Hepatocyte (in vitro differentiated cells): Measurements from ENCODE around the gene TAS2R41.

Experiments used
- EZH2 ChIP-seq: fragments of 200-600 bp; sonication (generic); IDR thresholded peaks from 2 replicates; pipeline ENCODE4 v1.6.1; 2016; ENCODE audit warnings: antibody characterized with exemption, mild to moderate bottlenecking, borderline replicate concordance
- EZH2phosphoT487 ChIP-seq: fragments of 200-600 bp; sonication (generic); IDR thresholded peaks from one replicate; pipeline ENCODE4 v1.6.1; 2018; ENCODE audit warnings: antibody characterized with exemption, mild to moderate bottlenecking, low read depth, moderate library complexity; ENCODE audit not compliant: unreplicated experiment, severe bottlenecking
- TF ChIP-seq, protein P1 (sequence below): fragments of 200-600 bp; sonication (generic); IDR thresholded peaks from 2 replicates; pipeline ENCODE4 v1.5.1; 2016; ENCODE audit warnings: antibody characterized with exemption, mild to moderate bottlenecking; ENCODE audit not compliant: poor library complexity

DNA sequence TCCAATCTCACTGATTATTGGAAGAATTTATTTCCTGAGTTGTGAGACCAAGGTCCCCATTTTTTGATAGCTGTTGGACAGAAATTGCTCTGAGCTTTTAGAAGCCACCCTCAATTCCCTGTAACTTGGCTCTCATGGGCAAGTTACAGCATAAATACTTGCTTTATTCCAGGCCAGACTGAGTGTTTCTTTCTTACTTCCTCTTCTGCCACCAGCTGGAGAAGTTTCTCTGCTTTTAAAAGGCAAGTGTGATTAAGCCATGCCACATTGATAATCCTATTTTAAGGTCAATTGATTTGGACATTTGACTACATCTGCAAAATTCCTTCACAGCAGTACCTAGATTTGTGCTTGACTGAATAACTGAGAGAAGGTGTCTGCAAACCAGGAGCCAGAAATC lies 14.1 kb upstream of the TAS2R41 start:
- TF ChIP-seq, protein P1, sequence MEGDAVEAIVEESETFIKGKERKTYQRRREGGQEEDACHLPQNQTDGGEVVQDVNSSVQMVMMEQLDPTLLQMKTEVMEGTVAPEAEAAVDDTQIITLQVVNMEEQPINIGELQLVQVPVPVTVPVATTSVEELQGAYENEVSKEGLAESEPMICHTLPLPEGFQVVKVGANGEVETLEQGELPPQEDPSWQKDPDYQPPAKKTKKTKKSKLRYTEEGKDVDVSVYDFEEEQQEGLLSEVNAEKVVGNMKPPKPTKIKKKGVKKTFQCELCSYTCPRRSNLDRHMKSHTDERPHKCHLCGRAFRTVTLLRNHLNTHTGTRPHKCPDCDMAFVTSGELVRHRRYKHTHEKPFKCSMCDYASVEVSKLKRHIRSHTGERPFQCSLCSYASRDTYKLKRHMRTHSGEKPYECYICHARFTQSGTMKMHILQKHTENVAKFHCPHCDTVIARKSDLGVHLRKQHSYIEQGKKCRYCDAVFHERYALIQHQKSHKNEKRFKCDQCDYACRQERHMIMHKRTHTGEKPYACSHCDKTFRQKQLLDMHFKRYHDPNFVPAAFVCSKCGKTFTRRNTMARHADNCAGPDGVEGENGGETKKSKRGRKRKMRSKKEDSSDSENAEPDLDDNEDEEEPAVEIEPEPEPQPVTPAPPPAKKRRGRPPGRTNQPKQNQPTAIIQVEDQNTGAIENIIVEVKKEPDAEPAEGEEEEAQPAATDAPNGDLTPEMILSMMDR: no peak
- no peak for TF ChIP-seq EZH2
- TF ChIP-seq EZH2phosphoT487: no peak
